ENCODE results near the gene SUMO3. TPM values are rescaled to one million over a fixed set of nuclear protein-coding genes. Genes with fewer than 3 reads are reported as not detected.

SUMO3 gene
- total and polyA plus RNA-seq, 2 of the 8 experiments (the other 6 are each of a cell fraction or from before 2014, with no cell fraction given) = 96.8 to 101 TPM

DNA sequence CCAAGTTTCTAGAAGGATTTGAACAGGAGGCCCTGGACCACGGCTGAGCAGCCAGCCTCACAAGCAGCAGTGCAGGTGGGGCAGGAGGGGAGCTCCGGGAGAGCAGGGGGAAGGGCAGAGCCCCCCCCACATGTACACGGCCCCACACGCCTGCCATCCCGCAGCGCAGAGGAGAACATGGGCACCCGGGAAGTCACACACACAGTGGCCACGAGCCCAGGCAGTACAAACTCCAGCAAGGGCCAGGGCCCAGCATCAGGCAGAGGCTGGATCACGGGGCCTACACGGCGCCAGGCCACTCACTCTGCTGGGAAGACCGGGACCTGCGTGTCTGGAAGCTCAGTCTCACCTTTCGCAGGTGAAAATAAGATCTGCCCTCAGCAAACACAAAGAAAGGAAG is 5.2 kb downstream of the SUMO3 start (continued):
- TF ChIP-seq, protein P1, sequence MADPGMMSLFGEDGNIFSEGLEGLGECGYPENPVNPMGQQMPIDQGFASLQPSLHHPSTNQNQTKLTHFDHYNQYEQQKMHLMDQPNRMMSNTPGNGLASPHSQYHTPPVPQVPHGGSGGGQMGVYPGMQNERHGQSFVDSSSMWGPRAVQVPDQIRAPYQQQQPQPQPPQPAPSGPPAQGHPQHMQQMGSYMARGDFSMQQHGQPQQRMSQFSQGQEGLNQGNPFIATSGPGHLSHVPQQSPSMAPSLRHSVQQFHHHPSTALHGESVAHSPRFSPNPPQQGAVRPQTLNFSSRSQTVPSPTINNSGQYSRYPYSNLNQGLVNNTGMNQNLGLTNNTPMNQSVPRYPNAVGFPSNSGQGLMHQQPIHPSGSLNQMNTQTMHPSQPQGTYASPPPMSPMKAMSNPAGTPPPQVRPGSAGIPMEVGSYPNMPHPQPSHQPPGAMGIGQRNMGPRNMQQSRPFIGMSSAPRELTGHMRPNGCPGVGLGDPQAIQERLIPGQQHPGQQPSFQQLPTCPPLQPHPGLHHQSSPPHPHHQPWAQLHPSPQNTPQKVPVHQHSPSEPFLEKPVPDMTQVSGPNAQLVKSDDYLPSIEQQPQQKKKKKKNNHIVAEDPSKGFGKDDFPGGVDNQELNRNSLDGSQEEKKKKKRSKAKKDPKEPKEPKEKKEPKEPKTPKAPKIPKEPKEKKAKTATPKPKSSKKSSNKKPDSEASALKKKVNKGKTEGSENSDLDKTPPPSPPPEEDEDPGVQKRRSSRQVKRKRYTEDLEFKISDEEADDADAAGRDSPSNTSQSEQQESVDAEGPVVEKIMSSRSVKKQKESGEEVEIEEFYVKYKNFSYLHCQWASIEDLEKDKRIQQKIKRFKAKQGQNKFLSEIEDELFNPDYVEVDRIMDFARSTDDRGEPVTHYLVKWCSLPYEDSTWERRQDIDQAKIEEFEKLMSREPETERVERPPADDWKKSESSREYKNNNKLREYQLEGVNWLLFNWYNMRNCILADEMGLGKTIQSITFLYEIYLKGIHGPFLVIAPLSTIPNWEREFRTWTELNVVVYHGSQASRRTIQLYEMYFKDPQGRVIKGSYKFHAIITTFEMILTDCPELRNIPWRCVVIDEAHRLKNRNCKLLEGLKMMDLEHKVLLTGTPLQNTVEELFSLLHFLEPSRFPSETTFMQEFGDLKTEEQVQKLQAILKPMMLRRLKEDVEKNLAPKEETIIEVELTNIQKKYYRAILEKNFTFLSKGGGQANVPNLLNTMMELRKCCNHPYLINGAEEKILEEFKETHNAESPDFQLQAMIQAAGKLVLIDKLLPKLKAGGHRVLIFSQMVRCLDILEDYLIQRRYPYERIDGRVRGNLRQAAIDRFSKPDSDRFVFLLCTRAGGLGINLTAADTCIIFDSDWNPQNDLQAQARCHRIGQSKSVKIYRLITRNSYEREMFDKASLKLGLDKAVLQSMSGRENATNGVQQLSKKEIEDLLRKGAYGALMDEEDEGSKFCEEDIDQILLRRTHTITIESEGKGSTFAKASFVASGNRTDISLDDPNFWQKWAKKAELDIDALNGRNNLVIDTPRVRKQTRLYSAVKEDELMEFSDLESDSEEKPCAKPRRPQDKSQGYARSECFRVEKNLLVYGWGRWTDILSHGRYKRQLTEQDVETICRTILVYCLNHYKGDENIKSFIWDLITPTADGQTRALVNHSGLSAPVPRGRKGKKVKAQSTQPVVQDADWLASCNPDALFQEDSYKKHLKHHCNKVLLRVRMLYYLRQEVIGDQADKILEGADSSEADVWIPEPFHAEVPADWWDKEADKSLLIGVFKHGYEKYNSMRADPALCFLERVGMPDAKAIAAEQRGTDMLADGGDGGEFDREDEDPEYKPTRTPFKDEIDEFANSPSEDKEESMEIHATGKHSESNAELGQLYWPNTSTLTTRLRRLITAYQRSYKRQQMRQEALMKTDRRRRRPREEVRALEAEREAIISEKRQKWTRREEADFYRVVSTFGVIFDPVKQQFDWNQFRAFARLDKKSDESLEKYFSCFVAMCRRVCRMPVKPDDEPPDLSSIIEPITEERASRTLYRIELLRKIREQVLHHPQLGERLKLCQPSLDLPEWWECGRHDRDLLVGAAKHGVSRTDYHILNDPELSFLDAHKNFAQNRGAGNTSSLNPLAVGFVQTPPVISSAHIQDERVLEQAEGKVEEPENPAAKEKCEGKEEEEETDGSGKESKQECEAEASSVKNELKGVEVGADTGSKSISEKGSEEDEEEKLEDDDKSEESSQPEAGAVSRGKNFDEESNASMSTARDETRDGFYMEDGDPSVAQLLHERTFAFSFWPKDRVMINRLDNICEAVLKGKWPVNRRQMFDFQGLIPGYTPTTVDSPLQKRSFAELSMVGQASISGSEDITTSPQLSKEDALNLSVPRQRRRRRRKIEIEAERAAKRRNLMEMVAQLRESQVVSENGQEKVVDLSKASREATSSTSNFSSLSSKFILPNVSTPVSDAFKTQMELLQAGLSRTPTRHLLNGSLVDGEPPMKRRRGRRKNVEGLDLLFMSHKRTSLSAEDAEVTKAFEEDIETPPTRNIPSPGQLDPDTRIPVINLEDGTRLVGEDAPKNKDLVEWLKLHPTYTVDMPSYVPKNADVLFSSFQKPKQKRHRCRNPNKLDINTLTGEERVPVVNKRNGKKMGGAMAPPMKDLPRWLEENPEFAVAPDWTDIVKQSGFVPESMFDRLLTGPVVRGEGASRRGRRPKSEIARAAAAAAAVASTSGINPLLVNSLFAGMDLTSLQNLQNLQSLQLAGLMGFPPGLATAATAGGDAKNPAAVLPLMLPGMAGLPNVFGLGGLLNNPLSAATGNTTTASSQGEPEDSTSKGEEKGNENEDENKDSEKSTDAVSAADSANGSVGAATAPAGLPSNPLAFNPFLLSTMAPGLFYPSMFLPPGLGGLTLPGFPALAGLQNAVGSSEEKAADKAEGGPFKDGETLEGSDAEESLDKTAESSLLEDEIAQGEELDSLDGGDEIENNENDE (IDR thresholded peaks at IDR 0.05; ENCODE audit: insufficient replicate concordance, low read length) = no peak
- TF ChIP-seq CBX8 (IDR thresholded peaks at IDR 0.05; ENCODE audit: borderline replicate concordance, low read depth, low read length) (no peak), SIRT6 (IDR thresholded peaks at IDR 0.05; ENCODE audit: low read length) (no peak), SIX5 (IDR thresholded peaks at IDR 0.05; ENCODE audit: low read depth, low read length) (no peak), JUN (IDR thresholded peaks at IDR 0.05; ENCODE audit: low read depth, low read length) (no peak), SP2 (IDR thresholded peaks at IDR 0.05; ENCODE audit: low read length) (no peak), SRF (IDR thresholded peaks at IDR 0.05; ENCODE audit: low read depth, low read length) (no peak), EZH2 (IDR thresholded peaks at IDR 0.05; ENCODE audit: low read depth, low read length, severe bottlenecking) (no peak)
